HL-60 (cell line): ENCODE data around the gene PPM1M.

ENCODE experiments used
- GABPA ChIP-seq: IDR thresholded peaks from 2 replicates; pipeline ENCODE4 v1.6.1; 2012; ENCODE audit warnings: low read depth
- POLR2AphosphoS5 ChIP-seq: IDR thresholded peaks from 2 replicates; pipeline ENCODE4 v1.6.1; 2012; ENCODE audit warnings: low read depth
- SPI1 ChIP-seq: IDR thresholded peaks from 2 replicates; pipeline ENCODE4 v1.6.1; 2012; ENCODE audit warnings: low read depth, mild to moderate bottlenecking, borderline replicate concordance
- TF ChIP-seq, protein P1 (sequence below): IDR thresholded peaks from one replicate; pipeline ENCODE4 v1.5.1; 2011; ENCODE audit warnings: low read length, control low read depth, inconsistent platforms; ENCODE audit not compliant: insufficient read depth
- TF ChIP-seq, protein P2 (sequence below): IDR thresholded peaks from 2 replicates; pipeline ENCODE4 v1.6.1; 2012; ENCODE audit warnings: low read depth; ENCODE audit not compliant: insufficient replicate concordance

DNA sequence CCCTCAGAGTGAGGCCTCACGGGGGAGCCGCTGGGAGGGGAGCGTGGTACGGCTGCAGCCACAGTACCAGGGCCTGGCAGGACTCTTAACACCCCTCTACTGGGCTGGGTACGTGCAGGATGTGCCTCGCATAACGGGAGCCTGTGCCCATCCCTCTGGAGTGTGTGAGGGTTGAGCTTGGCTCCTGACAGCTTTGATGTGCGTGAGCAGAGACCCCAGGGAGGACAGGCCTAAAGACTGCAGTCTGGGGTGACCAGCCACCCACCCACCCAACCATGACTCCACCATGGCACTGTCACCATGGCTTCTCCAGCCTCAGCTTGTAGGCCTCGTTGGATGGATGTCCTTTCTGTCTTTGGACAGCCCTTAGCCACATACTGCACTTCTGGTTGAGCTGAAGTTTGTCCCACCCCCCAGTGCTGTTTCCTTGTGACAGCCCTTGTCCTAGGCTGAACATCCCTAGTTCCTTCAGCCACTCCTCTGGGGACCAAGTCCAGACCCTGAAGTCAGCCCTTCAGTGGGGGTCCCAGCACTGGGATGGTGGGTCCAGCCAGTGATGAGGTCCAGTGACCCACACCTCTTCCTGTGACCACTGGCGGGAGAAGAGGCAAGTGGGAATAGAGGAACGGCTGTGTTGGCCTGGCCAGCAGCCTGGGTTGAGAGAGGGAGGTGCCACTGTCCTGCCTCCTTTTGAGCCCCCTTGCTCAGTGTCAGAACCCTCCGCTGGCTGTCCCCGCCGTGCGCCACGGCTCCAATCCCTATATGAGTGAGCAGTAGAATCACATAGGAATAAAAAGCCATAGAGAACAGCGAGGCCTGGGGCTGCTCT, 48.1 kb downstream of the PPM1M start:
- TF ChIP-seq, protein P1, sequence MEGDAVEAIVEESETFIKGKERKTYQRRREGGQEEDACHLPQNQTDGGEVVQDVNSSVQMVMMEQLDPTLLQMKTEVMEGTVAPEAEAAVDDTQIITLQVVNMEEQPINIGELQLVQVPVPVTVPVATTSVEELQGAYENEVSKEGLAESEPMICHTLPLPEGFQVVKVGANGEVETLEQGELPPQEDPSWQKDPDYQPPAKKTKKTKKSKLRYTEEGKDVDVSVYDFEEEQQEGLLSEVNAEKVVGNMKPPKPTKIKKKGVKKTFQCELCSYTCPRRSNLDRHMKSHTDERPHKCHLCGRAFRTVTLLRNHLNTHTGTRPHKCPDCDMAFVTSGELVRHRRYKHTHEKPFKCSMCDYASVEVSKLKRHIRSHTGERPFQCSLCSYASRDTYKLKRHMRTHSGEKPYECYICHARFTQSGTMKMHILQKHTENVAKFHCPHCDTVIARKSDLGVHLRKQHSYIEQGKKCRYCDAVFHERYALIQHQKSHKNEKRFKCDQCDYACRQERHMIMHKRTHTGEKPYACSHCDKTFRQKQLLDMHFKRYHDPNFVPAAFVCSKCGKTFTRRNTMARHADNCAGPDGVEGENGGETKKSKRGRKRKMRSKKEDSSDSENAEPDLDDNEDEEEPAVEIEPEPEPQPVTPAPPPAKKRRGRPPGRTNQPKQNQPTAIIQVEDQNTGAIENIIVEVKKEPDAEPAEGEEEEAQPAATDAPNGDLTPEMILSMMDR, result no peak
- TF ChIP-seq POLR2AphosphoS5, result no peak
- TF ChIP-seq SPI1, result no peak
- TF ChIP-seq, protein P2, sequence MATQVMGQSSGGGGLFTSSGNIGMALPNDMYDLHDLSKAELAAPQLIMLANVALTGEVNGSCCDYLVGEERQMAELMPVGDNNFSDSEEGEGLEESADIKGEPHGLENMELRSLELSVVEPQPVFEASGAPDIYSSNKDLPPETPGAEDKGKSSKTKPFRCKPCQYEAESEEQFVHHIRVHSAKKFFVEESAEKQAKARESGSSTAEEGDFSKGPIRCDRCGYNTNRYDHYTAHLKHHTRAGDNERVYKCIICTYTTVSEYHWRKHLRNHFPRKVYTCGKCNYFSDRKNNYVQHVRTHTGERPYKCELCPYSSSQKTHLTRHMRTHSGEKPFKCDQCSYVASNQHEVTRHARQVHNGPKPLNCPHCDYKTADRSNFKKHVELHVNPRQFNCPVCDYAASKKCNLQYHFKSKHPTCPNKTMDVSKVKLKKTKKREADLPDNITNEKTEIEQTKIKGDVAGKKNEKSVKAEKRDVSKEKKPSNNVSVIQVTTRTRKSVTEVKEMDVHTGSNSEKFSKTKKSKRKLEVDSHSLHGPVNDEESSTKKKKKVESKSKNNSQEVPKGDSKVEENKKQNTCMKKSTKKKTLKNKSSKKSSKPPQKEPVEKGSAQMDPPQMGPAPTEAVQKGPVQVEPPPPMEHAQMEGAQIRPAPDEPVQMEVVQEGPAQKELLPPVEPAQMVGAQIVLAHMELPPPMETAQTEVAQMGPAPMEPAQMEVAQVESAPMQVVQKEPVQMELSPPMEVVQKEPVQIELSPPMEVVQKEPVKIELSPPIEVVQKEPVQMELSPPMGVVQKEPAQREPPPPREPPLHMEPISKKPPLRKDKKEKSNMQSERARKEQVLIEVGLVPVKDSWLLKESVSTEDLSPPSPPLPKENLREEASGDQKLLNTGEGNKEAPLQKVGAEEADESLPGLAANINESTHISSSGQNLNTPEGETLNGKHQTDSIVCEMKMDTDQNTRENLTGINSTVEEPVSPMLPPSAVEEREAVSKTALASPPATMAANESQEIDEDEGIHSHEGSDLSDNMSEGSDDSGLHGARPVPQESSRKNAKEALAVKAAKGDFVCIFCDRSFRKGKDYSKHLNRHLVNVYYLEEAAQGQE, result no peak
- no peak for TF ChIP-seq GABPA
